Sigmoid colon (tissue), 7 donors: ENCODE data around the gene SHANK1. TPM values are rescaled to one million over a fixed set of nuclear protein-coding genes. Genes with fewer than 3 reads are reported as not detected.

ENCODE experiments used
- DNase-seq: peaks from one replicate; pipeline ENCODE4 v3.0.0-alpha.2; 2019
- H3K27ac ChIP-seq, 4 donors: fragments of 200-600 bp; sonication (generic); one replicate each; pipeline ENCODE4 v1.5.1; 2016 to 2019; ENCODE audit warnings: mild to moderate bottlenecking in 1 of 4
- H3K27me3 ChIP-seq, 3 donors: fragments of 200-600 bp; sonication (generic); one replicate each; pipeline ENCODE4 v1.5.1; 2019; ENCODE audit warnings: mild to moderate bottlenecking in 1 of 3
- H3K36me3 ChIP-seq, 4 donors: fragments of 200-600 bp; sonication (generic); one replicate each; pipeline ENCODE4 v1.5.1; 2016 to 2019
- H3K4me1 ChIP-seq, 4 donors: fragments of 200-600 bp; sonication (generic); one replicate each; pipeline ENCODE4 v1.5.1; 2017 to 2019
- H3K4me3 ChIP-seq, 4 donors: fragments of 200-600 bp; sonication (generic); one replicate each; pipeline ENCODE4 v1.5.1; 2017 to 2019; ENCODE audit warnings: mild to moderate bottlenecking in 2 of 4, moderate library complexity in 1 of 4
- H3K9me3 ChIP-seq, 4 donors: fragments of 200-600 bp in 3 of 4; sonication (generic) in 3 of 4; one replicate each; pipeline versions ENCODE4 v1.5.1 to v1.6.1; 2013 to 2019
- EP300 ChIP-seq, 4 donors: sonication (generic); formaldehyde crosslinking; IDR thresholded peaks; one replicate each; pipeline ENCODE4 v1.6.1; 2017; ENCODE audit warnings: antibody characterized with exemption in 4 of 4
- POLR2A ChIP-seq, 2 donors: fragments of 450-650 bp; IDR thresholded peaks; one replicate each; pipeline ENCODE4 v1.6.1; 2016; ENCODE audit warnings: antibody characterized with exemption in 2 of 2, mild to moderate bottlenecking in 2 of 2, moderate library complexity in 2 of 2
- POLR2AphosphoS5 ChIP-seq, 4 donors: sonication (generic); formaldehyde crosslinking; IDR thresholded peaks; one replicate each; pipeline ENCODE4 v1.6.1; 2017; ENCODE audit warnings: antibody characterized with exemption in 4 of 4
- WGBS, 2 donors: extraction: QIAGEN DNeasy Blood & Tissue Kit; methylation state at CpG; one replicate each; pipeline ENCODE4 v1.1.7; 2013; 5-methylcytosine and 5-hydroxymethylcytosine counted together
- intact Hi-C: fragments of 100-400 bp; cut with DNase I; formaldehyde crosslinking; loops from one replicate; pipeline ENCODE4 v1.15.1; 2023
- polyA plus RNA-seq, 3 donors: library from polyadenylated mRNA; stranded (reverse); fragments of 200-250 nt; gene quantifications; one replicate each; pipeline ENCODE4 v1.2.3, GENCODE V29; 2013
- total RNA-seq, 4 donors: library from RNA; depleted of rRNA; stranded (reverse); fragments of >200 nt; gene quantifications; one replicate each; pipeline ENCODE4 v1.1.0, GENCODE V29; 2016
- TF ChIP-seq, protein P1 (sequence below), 4 experiments: fragments of 450-650 bp in 3 of 4; fragments of 200-600 bp in 1 of 4; IDR thresholded peaks; one replicate each; pipeline ENCODE4 v1.5.1; 2016 to 2019; ENCODE audit warnings: antibody characterized with exemption in 4 of 4, mild to moderate bottlenecking in 3 of 4, moderate library complexity in 2 of 4
- donor health status: healthy with polysubstance abuse.
- donor health status: Bipolar disorder and iron deficiency.
- donor health status: healthy.

SHANK1 gene
- total and polyA plus RNA-seq, 7 donors: under 0.01 to 1.2 (median 0.19) TPM; not detected in 2

DNA sequence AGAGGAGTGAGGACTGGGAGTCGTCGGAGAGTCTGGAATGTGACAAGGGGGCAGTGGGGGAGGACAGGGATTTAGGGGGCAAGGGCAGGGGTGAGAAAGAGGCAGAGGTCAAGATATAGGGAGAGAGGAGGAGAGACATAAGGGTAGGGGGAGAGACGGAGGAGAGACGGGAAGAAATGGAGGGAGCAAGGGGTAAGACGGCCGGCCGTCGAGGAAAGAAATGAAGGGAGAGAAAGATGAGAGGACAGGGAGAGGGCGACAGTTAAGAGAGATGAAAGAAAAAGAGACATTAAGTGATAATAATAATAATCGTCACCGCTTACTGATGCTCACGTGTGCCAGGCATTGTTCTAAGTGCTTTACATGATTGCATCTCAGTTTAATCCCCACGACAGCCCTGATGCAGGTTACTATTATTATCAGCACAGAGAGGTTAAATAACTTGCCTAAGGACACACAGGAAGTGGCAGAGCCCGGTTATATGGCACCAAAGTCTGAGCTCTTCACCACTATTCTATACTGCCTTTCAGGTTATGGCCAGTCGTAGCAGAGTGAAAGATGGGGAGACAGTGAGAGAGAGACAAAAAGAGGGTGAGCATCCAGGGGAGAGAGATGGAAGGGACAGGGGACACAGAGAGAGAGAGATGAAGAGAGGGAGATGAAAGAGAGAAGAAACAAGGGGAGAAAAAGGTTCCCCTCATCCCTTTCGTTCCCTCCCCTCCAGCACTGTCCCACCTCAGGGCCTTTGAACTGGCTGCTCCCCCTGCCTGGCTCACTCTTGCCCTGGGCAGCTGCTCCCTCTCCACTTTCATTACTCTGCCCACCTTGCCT, 56.7 kb downstream of the SHANK1 start:
- Histone ChIP-seq H3K36me3 (no peaks in the 10 kb centered on the region), H3K4me1 (peaks cover 0 to 34% (median 20%) of the 10 kb centered on the region in 4 donors), H3K9me3 (peaks cover 0 to 3% (median 0%) of the 10 kb centered on the region in 4 donors), H3K27me3 (peaks cover 39 to 94% (median 68%) of the 10 kb centered on the region in 3 donors), H3K4me3 (no peak overlapping the region), H3K27ac (no peak overlapping the region)
- DNase-seq: no peak
- intact Hi-C loops: no loop called here
- WGBS, 2 donors: 59 to 66% methylated on average over 16 of the region's 16 CpGs
- no peak for TF ChIP-seq EP300 (IDR thresholded peaks at IDR 0.05)

DNA sequence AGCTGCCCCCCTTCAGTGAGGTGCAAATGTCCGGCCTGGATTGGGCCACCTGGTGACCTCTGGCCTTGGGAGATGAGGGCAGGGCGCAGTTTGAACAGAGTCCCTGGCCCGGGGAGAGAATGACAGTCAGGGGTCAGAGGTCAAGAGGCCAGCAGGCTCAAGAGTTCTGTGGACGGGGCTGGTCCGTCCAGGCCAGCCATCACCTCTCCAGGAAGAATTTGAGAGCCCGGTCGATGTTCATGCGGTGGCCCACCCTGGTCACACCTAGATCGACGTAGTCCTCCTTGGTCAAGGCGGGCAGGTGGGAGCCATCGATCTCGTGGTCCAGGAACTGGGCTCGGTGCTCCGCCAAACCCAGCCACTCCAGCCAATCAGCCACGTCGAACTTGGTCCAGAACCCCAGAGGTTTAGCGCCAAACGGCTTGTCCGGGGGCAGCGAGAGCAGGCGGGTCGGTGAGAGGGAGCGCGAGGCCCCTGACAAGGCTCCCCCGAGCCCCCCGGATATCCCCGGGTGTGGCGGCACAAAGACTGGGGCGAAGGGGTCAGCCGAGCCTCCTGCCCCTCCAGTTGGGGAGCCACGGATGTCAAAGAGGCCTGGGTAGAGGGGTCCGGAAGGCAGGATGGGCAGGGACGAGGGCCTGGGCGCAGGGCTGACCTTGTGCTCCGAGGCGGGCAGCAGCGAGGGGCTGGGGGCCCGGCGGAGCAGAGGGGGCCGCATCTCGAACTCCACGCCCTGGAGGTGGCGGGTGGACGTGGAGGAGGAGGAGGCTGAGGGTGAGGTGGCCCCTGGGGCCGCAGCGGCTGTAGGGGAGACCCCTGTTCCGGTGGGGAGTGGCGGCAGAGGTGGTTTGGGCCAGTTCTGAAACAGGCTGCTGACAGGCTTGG, 57.6 kb downstream of the SHANK1 start:
- intact Hi-C loops: no loop called here

DNA sequence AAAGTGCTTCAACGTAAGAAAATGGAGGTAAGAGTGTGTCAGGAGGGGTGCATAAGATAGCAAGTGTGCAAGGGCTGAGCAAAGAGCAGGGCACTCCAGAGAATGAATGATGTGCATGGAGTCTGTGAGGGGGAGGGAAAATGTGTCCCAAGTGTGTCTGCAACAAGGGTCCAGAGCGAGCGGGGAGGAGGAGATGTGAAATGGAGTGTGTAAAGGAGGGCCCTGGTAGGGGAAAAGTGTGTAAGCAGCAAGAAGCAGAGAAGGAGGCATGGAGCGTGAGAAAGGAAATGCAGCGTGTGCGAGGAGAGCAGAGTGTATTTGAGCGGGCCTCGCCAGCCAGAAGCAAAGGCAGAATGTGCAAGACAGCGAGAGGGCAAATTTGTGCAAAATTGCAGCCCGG, 58.6 kb downstream of the SHANK1 start:
- 78% methylated on average over 10 of the region's 10 CpGs for WGBS, 2 donors
- TF ChIP-seq POLR2AphosphoS5 (IDR thresholded peaks at IDR 0.05) (no peak), EP300 (IDR thresholded peaks at IDR 0.05) (no peak), POLR2A (IDR thresholded peaks at IDR 0.05) (no peak)
- TF ChIP-seq, protein P1, sequence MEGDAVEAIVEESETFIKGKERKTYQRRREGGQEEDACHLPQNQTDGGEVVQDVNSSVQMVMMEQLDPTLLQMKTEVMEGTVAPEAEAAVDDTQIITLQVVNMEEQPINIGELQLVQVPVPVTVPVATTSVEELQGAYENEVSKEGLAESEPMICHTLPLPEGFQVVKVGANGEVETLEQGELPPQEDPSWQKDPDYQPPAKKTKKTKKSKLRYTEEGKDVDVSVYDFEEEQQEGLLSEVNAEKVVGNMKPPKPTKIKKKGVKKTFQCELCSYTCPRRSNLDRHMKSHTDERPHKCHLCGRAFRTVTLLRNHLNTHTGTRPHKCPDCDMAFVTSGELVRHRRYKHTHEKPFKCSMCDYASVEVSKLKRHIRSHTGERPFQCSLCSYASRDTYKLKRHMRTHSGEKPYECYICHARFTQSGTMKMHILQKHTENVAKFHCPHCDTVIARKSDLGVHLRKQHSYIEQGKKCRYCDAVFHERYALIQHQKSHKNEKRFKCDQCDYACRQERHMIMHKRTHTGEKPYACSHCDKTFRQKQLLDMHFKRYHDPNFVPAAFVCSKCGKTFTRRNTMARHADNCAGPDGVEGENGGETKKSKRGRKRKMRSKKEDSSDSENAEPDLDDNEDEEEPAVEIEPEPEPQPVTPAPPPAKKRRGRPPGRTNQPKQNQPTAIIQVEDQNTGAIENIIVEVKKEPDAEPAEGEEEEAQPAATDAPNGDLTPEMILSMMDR (IDR thresholded peaks at IDR 0.05): no peak
- H3K4me1 ChIP-seq: peaks cover 0 to 19% (median 16%) of the 10 kb centered on the region in 4 donors
- no peak overlapping the region for H3K4me3 ChIP-seq
- no peak for DNase-seq
- H3K36me3 ChIP-seq: no peaks in the 10 kb centered on the region
- peaks cover 0 to 3% (median 0%) of the 10 kb centered on the region in 4 donors for H3K9me3 ChIP-seq
- intact Hi-C loops: no loop called here
- H3K27ac ChIP-seq: no peak overlapping the region
- peaks cover 21 to 94% (median 67%) of the 10 kb centered on the region in 3 donors for H3K27me3 ChIP-seq

More for the DNA sequence above, 57.6 kb downstream of the SHANK1 start:
- WGBS, 2 donors: 68 to 70% methylated on average over 49 of the region's 49 CpGs
- Histone ChIP-seq H3K27me3 (peaks cover 30 to 94% (median 68%) of the 10 kb centered on the region in 3 donors), H3K9me3 (peaks cover 0 to 3% (median 0%) of the 10 kb centered on the region in 4 donors), H3K4me3 (no peak overlapping the region), H3K36me3 (no peaks in the 10 kb centered on the region), H3K4me1 (peaks cover 0 to 26% (median 18%) of the 10 kb centered on the region in 4 donors), H3K27ac (no peak overlapping the region)
- no peak for DNase-seq
- TF ChIP-seq EP300 (IDR thresholded peaks at IDR 0.05): no peak
- TF ChIP-seq, protein P1 (IDR thresholded peaks at IDR 0.05): no peak
- no peak for TF ChIP-seq POLR2A (IDR thresholded peaks at IDR 0.05)
- no peak for TF ChIP-seq POLR2AphosphoS5 (IDR thresholded peaks at IDR 0.05)

DNA sequence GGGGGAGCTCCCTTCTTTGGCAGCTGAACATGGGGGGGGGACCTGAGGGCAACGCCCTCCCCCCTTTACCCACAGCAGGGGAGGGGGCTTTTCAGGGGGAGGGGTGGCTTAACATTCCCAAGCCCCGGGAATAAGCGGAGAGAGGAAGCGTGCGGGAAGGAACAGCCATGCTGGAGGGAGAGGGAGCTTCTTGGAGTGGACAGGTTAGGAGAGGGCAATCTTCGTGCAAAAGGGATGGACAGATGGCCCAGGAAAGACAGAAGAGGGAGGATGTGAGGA, 59.6 kb downstream of the SHANK1 start:
- H3K4me1 ChIP-seq: peaks cover 0 to 19% (median 16%) of the 10 kb centered on the region in 4 donors
- no peaks in the 10 kb centered on the region for H3K36me3 ChIP-seq
- WGBS, 2 donors: 29 to 49% methylated on average over 6 of the region's 6 CpGs
- no peak overlapping the region for H3K4me3 ChIP-seq
- H3K27me3 ChIP-seq: peaks cover 18 to 94% (median 73%) of the 10 kb centered on the region in 3 donors
- TF ChIP-seq EP300 (IDR thresholded peaks at IDR 0.05): no peak
- H3K27ac ChIP-seq: no peak overlapping the region
- DNase-seq: no peak
- intact Hi-C loops: no loop called here
- H3K9me3 ChIP-seq: peaks cover 0 to 6% (median 3%) of the 10 kb centered on the region in 4 donors

DNA sequence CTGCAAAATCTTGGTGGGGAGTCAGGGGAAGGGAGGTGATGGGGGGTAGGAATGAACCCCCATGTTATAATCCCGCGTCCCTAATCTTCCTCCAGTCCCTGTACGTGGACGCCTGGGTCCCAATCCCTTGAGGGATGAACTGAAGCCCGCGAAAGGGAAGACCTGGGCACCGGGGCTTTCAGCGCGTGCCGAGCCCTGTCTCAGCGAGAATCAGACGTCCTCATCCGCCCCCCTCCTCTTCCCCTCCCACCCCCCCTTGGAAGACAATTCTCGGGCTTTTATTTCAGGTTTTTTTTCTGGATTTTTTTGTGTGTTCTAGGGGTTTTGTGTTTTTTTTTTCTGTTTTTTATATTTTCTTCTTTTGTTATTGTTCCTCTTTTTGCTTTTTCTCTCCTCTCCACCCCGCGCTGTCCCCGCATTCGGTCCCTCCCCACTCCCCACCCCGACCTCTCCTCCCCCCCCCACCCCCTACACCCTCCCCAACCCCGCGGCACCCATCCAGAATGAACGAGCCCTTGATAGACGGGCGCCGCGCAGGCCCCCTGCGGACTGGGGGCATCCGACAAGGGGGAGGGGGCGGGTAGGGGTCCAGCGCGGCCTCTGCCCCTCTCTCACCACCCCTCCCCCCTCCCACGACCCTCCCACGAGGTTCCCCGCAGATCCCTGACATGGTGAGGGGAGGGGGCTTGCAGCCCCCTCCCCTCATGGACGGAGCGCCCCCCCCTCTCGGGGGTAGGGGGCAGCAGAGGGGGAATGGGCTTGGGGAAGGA, 60.1 kb downstream of the SHANK1 start:
- Histone ChIP-seq H3K27me3 (peaks cover 18 to 95% (median 73%) of the 10 kb centered on the region in 3 donors), H3K27ac (no peak overlapping the region), H3K36me3 (no peaks in the 10 kb centered on the region), H3K4me1 (peaks cover 0 to 19% (median 16%) of the 10 kb centered on the region in 4 donors), H3K9me3 (peaks cover 0 to 12% (median 3%) of the 10 kb centered on the region in 4 donors), H3K4me3 (peak overlapping the region in 2 of 4 donors; percentile 31)
- intact Hi-C loops: no loop called here
- WGBS, 2 donors: 5 to 9% methylated on average over 36 of the region's 37 CpGs
- DNase-seq: no peak
- TF ChIP-seq POLR2A (IDR thresholded peaks at IDR 0.05) (no peak), POLR2AphosphoS5 (IDR thresholded peaks at IDR 0.05) (no peak), EP300 (IDR thresholded peaks at IDR 0.05) (no peak)
